ENCODE data around the gene KRTAP4-1. TPM values are rescaled to one million over a fixed set of nuclear protein-coding genes. Genes with fewer than 3 reads are reported as not detected.
"Not testable (repeated sequence)": the region's sequence is repeated elsewhere in the genome, so short reads cannot be mapped to it uniquely, and the experiment has no call there.

Gene KRTAP4-1
- total RNA-seq, 2 donors from 2014 or later: not detected

DNA sequence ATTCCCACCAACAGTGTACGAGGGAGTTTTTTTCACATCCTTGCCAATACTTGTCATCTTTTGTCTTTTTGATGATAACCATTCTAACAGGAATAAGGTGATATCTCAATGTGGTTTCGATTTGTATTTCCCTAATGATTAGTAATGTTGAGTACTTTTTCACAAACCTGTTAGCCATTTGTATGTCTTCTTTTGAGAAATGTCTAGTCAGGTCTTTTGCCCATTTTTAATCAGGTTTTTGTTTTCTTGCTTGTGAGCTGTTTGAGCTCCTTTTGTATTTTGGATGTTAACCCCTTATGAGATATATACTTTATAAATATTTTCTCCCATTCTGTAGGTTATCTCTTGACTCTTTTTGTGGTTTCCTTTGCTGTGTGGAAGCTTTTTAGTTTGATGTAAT is 33.2 kb downstream of the KRTAP4-1 start:
- TF ChIP-seq CTCF (IDR thresholded peaks at IDR 0.05): no peak
- no peak for TF ChIP-seq POLR2AphosphoS5 (IDR thresholded peaks at IDR 0.05)
- no peak for TF ChIP-seq POLR2A (IDR thresholded peaks at IDR 0.05)

GRCh38 chr17:41150026-41150425 is 34.7 kb downstream of the KRTAP4-1 start:
- WGBS: 87% methylated on average over 4 of the region's 4 CpGs
- no peak overlapping the region for H3K4me3 ChIP-seq

More for the DNA sequence above, 33.2 kb downstream of the KRTAP4-1 start:
- no peak for DNase-seq (ENCODE audit: low spot score)
- Histone ChIP-seq H3K36me3 (no peaks in the 10 kb centered on the region), H3K27ac (no peak overlapping the region), H3K27me3 (replicated peaks; ENCODE audit: insufficient read depth) (peaks cover 3% of the 10 kb centered on the region), H3K4me1 (replicated peaks) (no peaks in the 10 kb centered on the region), H3K4me3 (no peak overlapping the region), H3K9me3 (no peaks in the 10 kb centered on the region)
- intact Hi-C loops (cut with DNase I): no loop called here
- 86% methylated on average over 2 of the region's 2 CpGs for WGBS

GRCh38 chr17:41149652-41149985 is 35.1 kb downstream of the KRTAP4-1 start, which contains the start of gene KRTAP4-5:
Gene KRTAP4-5 (minus strand): TSS chr17:41149825. CDS start chr17:41149767, 58 bp downstream.
- DNase-seq (ENCODE audit: low spot score): no peak
- Histone ChIP-seq H3K4me3 (no peak within 1 kb of the TSS), H3K27me3 (replicated peaks; ENCODE audit: insufficient read depth) (no peaks in the 10 kb centered on the region), H3K27ac (no peak within 1 kb of the TSS), H3K36me3 (no peaks in the 10 kb centered on the region), H3K9me3 (no peaks in the 10 kb centered on the region), H3K4me1 (replicated peaks) (no peaks in the 10 kb centered on the region)
- 50% methylated on average over 2 of the region's 2 CpGs for WGBS
- TF ChIP-seq CTCF (IDR thresholded peaks at IDR 0.05) (no peak), POLR2A (IDR thresholded peaks at IDR 0.05) (no peak), POLR2AphosphoS5 (IDR thresholded peaks at IDR 0.05) (no peak)
- intact Hi-C loops (cut with DNase I): no loop called here

More at GRCh38 chr17:41150026-41150425, 34.7 kb downstream of the KRTAP4-1 start:
- no peak overlapping the region for H3K27ac ChIP-seq
- no peaks in the 10 kb centered on the region for H3K27me3 ChIP-seq (replicated peaks; ENCODE audit: insufficient read depth)
- no peaks in the 10 kb centered on the region for H3K9me3 ChIP-seq
- intact Hi-C loops (cut with DNase I): no loop called here
- H3K4me1 ChIP-seq (replicated peaks): no peaks in the 10 kb centered on the region
- TF ChIP-seq CTCF (IDR thresholded peaks at IDR 0.05): no peak
- DNase-seq (ENCODE audit: low spot score): no peak
- no peaks in the 10 kb centered on the region for H3K36me3 ChIP-seq

GRCh38 chr17:41148971-41149651 is 35.6 kb downstream of the KRTAP4-1 start:
- H3K36me3 ChIP-seq; H3K27me3 ChIP-seq (replicated peaks; ENCODE audit: insufficient read depth); intact Hi-C loops (cut with DNase I); H3K9me3 ChIP-seq; H3K4me3 ChIP-seq; H3K4me1 ChIP-seq (replicated peaks); DNase-seq (ENCODE audit: low spot score); H3K27ac ChIP-seq: not testable (repeated sequence)
- WGBS: 85% methylated on average over 10 of the region's 10 CpGs

DNA sequence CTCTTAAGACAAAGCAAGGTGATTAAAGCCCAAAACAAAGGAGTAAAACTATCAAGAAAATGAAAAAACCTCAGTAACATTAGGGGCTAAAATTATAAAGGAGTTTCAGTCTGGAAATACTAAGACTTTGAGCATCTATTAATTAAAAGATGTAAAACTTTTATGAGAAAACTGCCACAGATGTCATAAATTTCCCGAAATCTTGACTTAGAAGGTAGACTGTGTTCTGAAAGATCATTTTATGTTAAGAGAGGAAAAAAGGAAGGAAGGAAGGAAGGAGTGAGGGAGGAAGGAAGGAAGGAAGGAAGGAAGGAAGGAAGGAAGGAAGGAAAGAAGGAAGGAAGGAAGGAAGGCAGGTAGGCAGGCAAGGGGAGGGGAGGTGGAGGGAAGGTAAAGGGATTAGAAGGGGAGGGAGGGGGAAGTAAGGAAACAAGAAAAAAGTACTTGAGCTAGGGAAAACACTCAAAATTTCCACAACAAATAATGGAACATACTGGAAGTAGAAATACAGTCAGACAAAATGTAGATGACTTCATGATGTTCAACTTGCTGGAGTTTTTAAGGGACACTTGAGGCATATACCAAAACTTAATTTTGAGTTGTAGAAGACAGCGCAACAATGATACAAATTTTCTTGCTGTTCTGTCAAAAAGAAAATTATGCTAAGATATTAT is 37.0 kb downstream of the KRTAP4-1 start:
- Histone ChIP-seq H3K4me3 (no peak overlapping the region), H3K9me3 (no peaks in the 10 kb centered on the region), H3K4me1 (replicated peaks) (no peaks in the 10 kb centered on the region), H3K27me3 (replicated peaks; ENCODE audit: insufficient read depth) (no peaks in the 10 kb centered on the region), H3K27ac (no peak overlapping the region), H3K36me3 (no peaks in the 10 kb centered on the region)
- 81% methylated on average over 2 of the region's 2 CpGs for WGBS
- intact Hi-C loops (cut with DNase I): no loop called here
- no peak for DNase-seq (ENCODE audit: low spot score)
- no peak for TF ChIP-seq CTCF (IDR thresholded peaks at IDR 0.05)
- no peak for TF ChIP-seq POLR2A (IDR thresholded peaks at IDR 0.05)
- no peak for TF ChIP-seq POLR2AphosphoS5 (IDR thresholded peaks at IDR 0.05)

All from prostate gland (tissue), 2 donors.